NOMO-1 treated with dmso at 0.1 percent for 144 hours (cell line): Measurements from ENCODE around the gene PDCD2L.
"Not testable (repeated sequence)": the region's sequence is repeated elsewhere in the genome, so short reads cannot be mapped to it uniquely, and the experiment has no call there.

Experiments
- DNase-seq: peaks from one replicate; lab custom pipeline; 2025; ENCODE audit not compliant: unreplicated experiment; lab: John Stamatoyannopoulos, UW

The PDCD2L gene

DNA sequence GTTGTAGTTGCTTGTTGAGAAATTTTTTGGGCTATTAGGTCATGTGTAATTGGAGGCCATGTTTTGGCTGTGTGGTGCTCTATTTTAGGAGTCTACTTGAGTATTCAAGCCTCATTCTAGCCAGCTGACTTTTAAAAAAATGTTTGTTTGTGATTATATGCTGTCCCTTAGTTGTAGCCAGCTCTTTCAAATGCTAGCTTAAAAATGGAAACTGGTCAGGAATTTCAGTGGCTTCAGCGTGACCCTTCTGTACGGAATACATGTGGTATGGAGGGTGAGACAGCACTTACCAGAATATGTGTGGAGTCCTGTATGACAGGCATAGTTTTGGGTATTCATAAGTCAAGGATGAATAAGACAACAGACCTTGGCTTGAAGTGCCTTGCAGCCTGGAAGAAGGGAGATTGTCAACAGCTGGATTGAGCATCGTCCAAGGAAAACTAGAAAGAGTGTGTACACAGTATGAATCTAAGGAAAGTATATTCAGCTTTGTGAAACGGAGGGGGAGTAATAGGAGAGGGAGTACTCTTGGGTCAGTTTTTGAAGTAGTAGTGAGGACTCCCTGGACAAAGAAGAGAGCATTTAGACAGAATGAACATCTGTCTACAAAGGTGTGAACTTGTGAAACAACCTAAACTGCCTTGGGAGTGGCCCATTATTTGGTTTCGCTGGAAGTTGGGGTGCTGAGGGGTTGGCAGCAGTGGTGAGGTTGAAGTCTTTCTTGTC, 57.3 kb downstream of the PDCD2L start:
- DNase-seq, result no peak

DNA sequence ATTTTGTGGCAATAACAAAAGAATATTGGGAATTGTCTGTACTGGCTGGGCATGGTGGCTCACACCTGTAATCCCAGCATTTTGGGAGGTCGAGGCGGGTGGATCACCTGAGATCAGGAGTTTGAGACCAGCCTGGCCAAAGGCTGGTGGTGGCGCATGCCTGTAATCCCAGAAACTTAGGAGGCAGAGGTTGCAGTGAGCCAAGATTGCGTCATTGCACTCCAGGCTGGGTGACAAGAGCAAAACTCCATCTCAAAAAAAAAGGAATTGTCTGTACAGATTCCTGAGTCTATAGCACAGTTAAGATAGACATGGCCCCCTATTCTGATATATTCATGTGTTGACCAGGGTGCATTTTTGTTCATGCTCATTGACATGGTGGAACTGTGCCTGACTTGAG, 60.6 kb downstream of the PDCD2L start:
- not testable (repeated sequence) for DNase-seq

DNA sequence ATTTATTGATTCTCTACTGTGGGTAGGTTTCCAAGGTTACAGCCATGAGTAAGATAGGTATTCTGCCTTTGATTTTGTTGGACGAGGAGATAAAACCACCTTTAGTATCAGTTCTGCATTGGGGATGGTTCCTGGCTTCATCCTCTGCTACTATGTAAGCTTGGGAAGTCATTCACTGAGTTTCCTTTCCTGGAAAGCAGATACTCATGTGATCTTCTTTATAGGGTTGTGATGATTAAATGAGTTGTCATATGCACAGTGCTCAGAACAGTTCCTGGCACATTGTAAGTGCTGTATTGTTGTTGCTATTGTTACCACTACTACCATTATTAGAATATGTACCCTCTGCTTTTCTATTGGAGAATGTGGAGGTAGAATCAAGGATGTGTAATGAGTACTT, 64.2 kb downstream of the PDCD2L start:
- no peak for DNase-seq

DNA sequence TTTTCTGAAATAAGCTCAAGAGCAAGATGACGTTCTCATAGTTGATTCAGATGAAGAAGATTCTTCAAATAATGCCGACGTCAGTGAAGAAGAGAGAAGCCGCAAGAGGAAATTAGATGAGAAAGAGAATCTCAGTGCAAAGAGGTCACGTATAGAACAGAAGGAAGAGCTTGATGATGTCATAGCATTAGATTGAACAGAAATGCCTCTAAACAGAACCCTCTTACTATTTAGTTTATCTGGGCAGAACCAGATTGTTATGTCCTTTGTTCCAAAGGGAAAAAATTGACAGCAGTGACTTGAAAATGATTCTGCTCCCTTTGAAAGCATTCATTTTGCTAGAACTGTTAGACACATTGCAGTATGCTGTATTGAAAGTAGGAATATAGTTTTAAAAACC, 64.8 kb downstream of the PDCD2L start:
- not testable (repeated sequence) for DNase-seq

DNA sequence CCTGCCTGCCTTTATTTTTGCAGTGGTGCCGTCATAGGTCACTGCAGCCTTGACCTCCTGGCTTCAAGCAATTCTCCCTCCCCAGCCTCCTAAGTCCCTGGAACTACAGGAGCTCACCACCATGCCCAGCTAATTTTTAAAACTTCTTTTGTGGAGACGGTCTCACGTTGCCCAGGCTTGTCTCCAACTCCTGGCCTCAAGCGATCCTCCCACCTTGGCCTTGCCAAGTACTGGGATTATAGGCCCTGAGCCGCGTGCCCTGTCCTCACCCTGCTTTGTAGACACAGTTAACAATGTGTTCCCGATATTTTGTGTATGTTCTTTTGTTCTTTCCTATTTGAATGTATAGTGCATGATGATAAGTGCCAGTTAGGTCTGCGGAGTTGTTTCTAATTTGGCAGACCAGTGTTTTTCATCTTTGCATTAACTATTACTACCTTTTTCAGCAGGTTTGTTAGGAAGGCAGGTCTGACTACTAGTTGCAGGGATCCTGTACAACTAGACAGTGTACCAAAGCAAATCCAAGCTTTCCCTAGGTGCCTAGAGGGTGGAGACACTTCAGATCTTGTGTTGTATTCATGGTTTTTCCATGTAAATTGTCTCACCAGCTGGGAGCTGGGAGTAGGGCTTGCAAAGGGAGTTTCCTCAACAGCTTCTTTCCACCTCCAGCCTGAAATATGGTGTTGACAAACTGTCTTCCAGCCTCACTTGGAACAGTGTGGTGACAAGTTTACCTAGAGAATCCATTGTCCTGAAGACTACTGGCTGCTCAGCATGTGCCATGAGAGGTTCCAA, 67.9 kb downstream of the PDCD2L start:
- DNase-seq, result no peak

DNA sequence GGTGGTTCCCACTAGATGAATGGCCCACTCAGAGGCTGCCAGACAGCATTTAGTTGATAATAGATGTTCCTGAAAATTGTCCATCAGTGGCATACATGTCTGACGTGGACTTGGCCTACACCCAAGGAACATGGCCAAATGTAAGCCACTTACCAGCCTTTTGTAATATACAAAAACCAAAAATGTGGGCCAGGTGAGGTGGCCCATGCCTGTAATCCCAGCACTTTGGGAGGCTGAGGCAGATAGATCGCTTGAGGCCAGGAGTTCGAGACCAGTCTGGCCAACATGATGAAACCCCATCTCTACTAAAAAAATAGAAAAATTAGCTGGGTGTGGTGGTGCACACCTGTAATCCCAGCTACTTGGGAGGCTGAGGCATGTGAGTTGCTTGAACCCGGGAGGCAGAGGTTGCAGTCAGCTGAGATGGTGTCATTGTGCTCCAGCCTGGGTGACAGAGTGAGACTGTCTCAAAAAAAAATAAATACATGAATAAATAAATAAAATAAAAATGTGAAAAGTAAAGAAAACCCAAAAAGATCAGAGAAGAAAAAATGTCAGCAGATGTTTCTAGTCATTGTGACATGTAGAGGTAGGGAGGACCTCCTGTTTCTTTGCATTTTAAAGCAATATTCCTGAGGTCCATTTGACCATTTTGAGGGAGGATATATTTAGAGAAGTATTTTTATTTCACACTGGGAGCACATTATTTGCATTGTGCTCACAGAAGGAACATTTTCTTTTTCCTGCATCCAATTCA, 70.2 kb downstream of the PDCD2L start:
- DNase-seq, result no peak

DNA sequence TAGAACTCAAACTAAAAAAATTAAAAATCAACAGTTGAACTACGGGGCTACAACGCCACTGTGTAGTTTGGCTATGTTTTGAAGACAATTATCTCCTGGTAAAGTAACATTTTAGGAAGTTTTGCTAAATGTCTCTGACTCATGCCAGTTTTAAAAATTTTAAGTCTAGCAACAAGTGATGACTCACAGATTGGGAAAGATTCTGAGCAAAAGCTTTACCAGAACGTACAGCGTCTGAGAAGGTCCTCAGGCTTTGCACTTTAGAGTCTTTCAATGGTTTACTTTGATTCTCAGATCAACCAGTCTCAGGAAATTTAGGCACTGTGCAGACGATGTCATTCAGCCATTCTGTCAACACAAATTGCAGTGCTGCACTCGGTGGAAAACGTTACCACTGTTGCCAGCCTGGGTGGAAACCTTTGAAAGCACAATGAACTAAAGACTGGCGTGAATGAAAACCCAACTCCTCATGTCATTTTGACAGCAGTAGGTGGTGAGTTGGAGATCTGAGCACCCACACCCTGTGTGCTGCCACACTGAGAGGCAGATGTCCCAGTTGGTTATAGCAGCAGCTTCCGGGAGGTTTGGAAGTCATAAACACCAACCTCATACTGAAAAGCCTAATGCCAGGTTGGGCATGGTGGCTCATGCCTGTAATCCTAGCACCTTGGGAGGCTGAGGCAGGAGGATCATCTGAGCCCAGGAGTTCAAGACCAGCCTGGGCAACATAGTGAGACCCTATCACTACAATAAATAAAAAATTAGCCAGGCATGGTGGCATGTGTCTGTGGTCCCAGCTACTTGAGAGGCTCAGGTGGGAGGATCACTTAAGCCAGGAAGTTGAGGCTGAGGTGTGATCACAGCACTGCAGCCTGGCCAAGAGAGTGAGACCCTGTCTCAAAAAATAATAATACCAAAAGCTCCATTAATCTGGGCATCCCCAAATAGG, 71.1 kb downstream of the PDCD2L start:
- DNase-seq, result peak; percentile 74
